Measurements from ENCODE around the gene PXDC1. TPM values are rescaled to one million over a fixed set of nuclear protein-coding genes. Genes with fewer than 3 reads are reported as not detected.

The PXDC1 gene
- total and polyA plus RNA-seq, 2 experiments from 2014 or later: 1.2 to 1.8 TPM

Small RNA genes lying within 50 kb of the gene (small RNA-seq; reads per million reads assigned to genes)
- gene AL033523.1 (ENCODE audit: low replicate concordance): not detected

Other genes starting within 250 kb of the PXDC1 start
- 4.3 and 4.4 TPM in 2 replicates for gene FAM50B, start 97.7 kb upstream of the PXDC1 start, total RNA-seq (2014; rRNA removed; shearing (Covaris generic))
- gene FAM50B, start 97.7 kb upstream of the PXDC1 start, polyA plus RNA-seq (2016; fragmentation: Nextera tagmentation; extraction: Ambion mirVana): 3.3 and 4.8 TPM in 2 replicates